NCI-H187 (cell line): ENCODE results near the gene PRIM2.
"Not testable (repeated sequence)": the region's sequence is repeated elsewhere in the genome, so short reads cannot be mapped to it uniquely, and the experiment has no call there.

ENCODE experiments used
- DNase-seq, 2 experiments: peaks; one replicate each; lab custom pipeline; 2025; lab: John Stamatoyannopoulos, UW

The PRIM2 gene

DNA sequence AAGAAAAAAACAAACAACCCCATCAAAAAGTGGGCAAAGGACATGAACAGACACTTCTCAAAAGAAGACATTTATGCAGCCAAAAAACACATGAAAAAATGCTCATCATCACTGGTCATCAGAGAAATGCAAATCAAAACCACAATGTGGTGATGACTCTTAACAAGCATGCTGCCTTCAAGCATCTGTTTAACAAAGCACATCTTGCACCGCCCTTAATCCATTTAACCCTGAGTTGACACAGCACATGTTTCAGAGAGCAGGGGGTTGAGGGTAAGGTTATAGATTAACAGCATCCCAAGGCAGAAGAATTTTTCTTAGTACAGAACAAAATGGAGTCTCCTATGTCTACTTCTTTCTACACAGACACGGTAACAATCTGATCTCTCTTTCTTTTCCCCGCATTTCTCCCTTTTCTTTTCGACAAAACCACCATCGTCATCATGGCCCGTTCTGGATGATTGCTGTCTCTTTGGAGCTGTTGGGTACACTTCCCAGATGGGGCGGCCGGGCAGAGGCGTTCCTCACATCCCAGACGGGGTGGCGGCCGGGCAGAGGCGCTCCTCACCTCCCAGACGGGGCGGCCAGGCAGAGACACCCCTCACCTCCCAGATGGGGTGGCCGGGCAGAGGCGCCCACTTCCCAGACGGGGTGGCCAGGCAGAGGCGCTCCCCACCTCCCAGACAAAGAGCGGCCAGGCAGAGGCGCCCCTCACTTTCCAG lies 7.2 kb upstream of the PRIM2 start:
- DNase-seq: not testable (repeated sequence)

- no peak for DNase-seq
These were observed 6.6 kb upstream of the PRIM2 start for GRCh38 chr6:57310817-57311157.

DNA sequence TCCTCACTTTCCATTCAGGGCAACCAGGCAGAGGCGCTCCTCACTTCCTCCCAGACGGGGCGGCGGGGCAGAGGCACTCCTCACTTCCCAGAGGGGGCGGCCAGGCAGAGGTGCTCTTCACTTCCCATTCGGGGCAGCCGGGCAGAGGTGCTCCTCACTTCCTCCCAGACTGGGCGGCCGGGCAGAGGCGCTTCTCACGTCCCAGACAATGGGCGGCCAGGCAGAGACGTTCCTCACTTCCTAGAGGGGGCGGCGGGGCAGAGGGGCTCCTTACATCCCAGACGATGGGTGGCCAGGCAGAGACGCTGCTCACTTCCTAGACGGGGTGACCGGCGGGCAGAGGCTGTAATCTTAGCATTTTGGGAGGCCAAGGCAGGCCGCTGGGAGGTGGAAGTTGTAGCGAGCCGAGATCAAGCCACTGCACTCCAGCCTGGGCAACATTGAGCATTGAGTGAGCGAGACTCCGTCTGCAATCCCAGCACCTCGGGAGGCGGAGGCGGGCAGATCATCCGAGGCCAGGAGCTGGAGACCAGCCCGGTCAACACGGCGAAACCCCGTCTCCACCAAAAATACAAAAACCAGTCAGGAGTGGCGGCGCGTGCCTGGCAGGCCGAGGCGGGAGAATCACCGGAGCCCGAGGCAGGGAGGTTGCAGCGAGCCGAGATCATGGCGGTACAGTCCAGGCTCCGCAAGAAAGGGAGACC lies 6.0 kb upstream of the PRIM2 start:
- not testable (repeated sequence) for DNase-seq

DNA sequence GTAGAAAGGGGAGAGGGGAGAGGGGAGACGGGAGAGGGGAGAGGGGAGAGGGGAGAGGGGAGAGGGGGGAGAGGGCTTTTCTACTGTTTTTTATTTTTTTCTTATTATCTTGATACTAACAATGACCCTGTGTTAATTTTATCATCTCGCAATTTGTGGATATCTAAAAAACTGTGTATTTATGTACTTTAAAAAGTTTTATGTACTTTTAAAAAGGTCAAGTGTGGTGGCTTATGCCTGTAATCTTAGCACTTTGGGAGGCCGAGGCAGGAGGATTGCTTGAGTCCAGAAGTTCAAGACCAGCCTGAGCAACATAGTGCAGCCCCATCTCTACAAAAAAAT lies 5.5 kb upstream of the PRIM2 start:
- no peak for DNase-seq

GRCh38 chr6:57313009-57313408 lies 4.4 kb upstream of the PRIM2 start:
- no peak for DNase-seq

DNA sequence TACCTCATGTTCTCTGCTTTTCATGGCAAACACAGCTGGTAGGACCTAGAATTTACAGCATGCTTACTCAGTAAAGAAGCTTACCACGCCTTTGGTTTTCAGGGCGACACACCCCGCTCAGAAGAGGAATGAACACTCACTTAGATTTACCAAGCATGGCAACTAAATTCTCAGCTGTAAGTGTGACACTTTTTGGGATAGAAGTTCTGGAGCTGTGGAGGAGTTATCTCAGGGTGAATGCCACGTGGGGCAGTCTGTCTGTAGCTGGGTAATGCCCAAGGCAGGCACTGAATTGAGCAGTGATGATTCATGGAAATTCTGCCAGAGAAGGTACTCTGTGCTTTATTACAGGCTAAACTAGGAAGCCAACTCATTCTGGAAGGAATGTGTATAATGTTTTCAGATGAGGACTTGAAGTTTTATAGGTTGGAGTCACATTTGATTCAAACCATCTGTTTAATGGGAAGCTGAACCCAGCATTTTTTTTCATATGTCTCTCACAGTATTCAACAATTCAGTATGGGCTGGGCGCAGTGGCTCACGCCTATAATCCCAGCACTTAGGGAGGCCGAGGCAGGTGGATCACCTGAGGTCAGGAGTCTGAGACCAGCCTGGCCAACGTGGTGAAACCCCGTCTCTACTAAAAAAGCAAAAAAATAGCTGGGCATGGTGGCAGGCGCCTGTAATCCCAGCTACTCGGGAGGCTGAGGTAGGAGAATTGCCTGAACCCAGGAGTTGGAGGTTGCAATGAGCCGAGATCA lies 3.5 kb upstream of the PRIM2 start:
- no peak for DNase-seq

DNA sequence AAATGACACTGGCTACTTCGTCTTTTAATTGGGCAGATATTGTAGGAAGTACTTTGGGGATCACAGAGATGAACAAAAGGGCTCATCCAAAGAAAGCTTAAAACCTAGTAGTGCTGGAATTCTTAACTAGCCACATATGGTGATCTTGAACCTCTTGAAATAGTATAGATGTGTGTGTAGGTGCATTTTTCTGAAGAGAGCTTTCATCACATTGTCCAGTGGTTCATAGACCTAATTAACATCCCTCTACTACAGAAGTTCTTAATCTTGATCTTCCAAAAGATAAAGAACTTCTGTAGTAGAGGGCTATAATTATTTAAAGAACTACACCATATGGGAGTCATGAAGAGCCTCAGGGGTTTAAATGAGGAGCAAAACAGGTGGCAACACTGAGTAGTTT lies 2.3 kb upstream of the PRIM2 start:
- DNase-seq: no peak

GRCh38 chr6:57315851-57316250 lies 1.6 kb upstream of the PRIM2 start:
- no peak for DNase-seq

DNA sequence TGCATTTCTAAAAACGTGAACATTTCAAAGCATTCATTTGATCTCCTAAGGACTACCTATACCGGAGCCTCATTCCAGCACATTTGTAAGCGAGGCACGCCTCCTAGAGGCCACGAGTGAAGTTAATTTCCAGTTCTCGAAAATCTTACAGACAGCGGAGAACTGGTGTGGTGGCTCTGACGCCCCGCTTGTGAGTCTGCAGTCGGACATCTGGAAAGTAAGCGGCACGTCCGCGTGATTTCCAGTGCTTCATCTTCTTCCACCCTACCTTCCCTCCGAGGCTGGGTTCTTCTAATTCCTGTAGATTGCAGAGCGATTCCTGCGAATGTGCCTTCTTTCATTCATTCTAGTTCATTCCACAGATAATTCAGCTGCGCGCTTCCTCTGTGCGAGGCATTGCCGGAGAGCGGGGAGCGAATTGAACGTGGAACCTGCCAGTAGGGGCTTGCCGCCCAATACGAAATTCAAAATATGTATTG lies 810 bp upstream of the PRIM2 start:
- peak; percentile 55 to 59 for DNase-seq

- DNase-seq: no peak
These were observed 7.1 kb downstream of the PRIM2 start for GRCh38 chr6:57324538-57324937.

GRCh38 chr6:57327311-57327710 lies 9.9 kb downstream of the PRIM2 start:
- DNase-seq: no peak

DNA sequence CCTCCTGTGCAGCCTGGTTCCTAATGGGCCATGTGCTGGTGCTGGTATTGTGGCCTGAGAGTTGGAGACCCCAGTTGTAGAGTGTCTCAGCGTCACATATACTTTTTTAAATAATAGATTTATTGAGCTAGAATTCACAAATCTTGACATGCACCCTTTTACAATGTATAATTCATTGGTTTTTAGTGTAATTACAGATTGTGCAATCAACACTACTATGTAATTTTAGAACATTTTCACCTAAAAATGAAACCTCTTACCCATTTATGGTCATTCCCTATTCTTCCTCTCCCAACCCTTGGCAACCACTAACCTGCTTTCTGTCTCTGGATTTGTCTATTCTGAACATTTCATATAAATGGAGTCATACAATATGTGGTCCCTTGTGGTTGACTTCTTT lies 10.6 kb downstream of the PRIM2 start:
- DNase-seq: no peak

DNA sequence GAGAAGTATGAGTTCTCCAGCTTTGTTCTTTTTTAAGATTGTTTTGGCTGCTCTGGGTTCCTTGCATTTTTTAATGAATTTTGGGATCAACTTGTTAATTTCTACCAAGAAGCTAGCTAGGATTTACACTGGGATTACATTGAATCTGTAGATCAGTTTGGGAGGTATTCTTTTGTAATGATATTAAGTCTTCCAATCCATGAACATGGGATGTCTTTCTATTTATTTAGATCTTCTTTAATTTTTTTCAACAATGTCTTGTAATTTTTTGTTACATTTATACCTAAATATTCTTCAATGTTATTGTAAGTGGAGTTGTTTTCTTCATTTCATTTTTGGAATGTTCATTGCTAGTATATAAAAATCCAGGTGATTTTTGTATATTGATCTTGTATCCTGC lies 12.5 kb downstream of the PRIM2 start:
- DNase-seq: no peak

DNA sequence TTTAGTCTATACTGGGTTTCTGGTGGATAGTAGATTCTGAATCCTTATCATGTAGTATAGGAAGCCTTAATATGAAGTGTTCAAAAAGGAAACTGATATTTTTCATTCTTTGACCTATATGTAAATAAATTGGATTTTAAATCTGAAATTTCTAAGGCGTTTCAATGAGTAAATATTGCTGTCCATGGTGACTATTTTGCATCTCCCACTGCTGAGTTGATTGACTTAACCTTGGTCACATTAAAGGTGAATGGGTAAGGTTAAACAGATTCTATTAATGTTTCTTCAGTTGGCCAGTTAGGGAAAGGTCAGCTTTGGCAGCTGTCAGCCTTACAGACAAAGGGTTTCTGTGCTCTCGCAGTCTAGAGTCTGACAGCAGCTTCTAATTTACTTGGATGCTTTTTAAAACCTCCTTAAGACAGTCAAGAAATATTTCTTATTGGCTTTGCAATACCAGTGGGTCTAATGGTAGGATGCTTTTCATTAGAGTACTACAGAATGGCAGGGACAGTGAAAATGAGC lies 24.8 kb downstream of the PRIM2 start:
- DNase-seq: no peak

DNA sequence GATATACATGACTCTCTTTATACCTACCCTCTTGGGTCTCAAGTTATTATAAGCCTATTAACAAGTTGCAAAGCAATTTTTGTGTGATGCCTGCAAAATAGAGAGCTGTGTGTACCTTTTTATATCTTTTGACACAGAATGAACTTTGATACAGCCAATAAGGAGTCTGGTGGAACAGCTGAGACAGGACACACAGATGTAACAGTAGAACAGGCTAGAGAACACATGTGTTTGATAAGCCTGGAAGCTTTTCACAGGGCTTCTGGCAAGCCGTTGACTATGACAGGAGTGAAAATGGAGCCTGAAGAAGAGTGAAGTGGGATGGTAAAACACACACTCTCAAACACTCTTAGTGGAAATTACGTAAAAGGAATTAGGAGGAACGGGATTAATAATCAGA lies 25.9 kb downstream of the PRIM2 start:
- DNase-seq: not testable (repeated sequence)

DNA sequence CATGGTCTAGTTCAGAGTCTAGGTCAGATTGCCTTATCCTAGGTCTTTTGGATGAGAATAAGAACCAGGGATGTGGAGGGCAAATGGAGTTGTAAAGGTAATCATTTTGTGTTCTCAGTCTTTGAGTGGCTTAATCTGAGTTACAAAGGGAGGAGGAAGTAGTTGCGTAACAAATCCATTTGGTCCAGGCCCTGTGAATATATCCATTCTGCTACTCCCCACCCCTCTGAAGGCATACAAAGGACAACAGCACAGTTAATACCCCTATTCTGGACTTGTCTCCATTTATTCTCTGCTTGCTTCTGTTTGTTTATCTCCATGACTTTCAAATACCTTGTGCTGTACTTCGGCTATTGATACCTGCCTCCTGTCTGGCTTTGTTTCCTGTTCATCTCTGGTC lies 29.3 kb downstream of the PRIM2 start:
- DNase-seq: not testable (repeated sequence)

GRCh38 chr6:57347597-57347996 lies 30.2 kb downstream of the PRIM2 start:
- DNase-seq: not testable (repeated sequence)

- not testable (repeated sequence) for DNase-seq
These were observed 33.0 kb downstream of the PRIM2 start for GRCh38 chr6:57350443-57350842.

- not testable (repeated sequence) for DNase-seq
These were observed 35.2 kb downstream of the PRIM2 start for GRCh38 chr6:57352596-57352995.

- not testable (repeated sequence) for DNase-seq
These were observed 40.9 kb downstream of the PRIM2 start for GRCh38 chr6:57358319-57358718.

DNA sequence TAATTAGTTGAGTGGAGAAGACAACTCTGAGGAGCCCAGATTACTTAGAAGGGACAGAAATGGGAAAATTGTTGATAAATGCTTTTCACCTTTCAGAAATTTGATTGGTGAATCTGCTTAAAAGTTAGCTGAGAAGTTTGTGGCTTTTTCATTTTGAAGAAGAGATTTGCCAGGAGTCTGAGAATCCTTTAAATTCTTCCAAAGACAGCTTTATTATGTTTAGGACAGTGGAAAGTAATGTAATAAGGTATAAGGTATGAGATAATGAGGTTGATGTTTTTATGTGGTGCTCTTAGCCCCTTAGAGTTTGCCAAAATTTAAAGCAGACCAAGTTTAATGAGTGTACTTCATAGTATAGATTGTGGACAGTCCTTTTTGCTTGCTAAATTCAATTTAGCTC lies 42.3 kb downstream of the PRIM2 start:
- DNase-seq: not testable (repeated sequence)

- DNase-seq: not testable (repeated sequence)
These were observed 44.9 kb downstream of the PRIM2 start for GRCh38 chr6:57362340-57362739.
